Endodermal cell (in vitro differentiated cells): ENCODE results near the gene SLC66A2. TPM values are rescaled to one million over a fixed set of nuclear protein-coding genes. Genes with fewer than 3 reads are reported as not detected.

Experiments used
- DNase-seq: peaks from one replicate; pipeline ENCODE4 v3.0.0-alpha.2; 2017
- H3K27ac ChIP-seq: 2 replicates; pipeline ENCODE4 v1.5.1; 2013; ENCODE audit warnings: mild to moderate bottlenecking, low read depth, low read length, moderate library complexity
- H3K27me3 ChIP-seq: 2 replicates; pipeline ENCODE4 v1.6.1; 2013; ENCODE audit warnings: mild to moderate bottlenecking, low read length, moderate library complexity; ENCODE audit not compliant: insufficient read depth, control insufficient read depth, poor library complexity, severe bottlenecking
- H3K36me3 ChIP-seq: 2 replicates; pipeline ENCODE4 v1.7.0; 2013; ENCODE audit warnings: mild to moderate bottlenecking, low read length, moderate library complexity; ENCODE audit not compliant: control insufficient read depth, insufficient read depth
- H3K4me1 ChIP-seq: one replicate; pipeline ENCODE4 v1.7.0; 2013; ENCODE audit warnings: low read length; ENCODE audit not compliant: control insufficient read depth, insufficient read depth
- H3K4me3 ChIP-seq: 2 replicates; pipeline ENCODE4 v1.5.1; 2013; ENCODE audit warnings: mild to moderate bottlenecking, low read length, moderate library complexity
- H3K9ac ChIP-seq: 2 replicates; pipeline ENCODE4 v1.6.1; 2013; ENCODE audit warnings: mild to moderate bottlenecking, low read length, moderate library complexity; ENCODE audit not compliant: poor library complexity, severe bottlenecking; ENCODE audit errors: extremely low read depth
- H3K9me3 ChIP-seq: 2 replicates; pipeline ENCODE4 v1.6.1; 2013; ENCODE audit warnings: mild to moderate bottlenecking, low read length, moderate library complexity; ENCODE audit not compliant: control insufficient read depth
- H3K27ac Mint-ChIP-seq: 2 replicates; pipeline ENCODE4 v1.8.0; 2020; ENCODE audit warnings: mixed read lengths
- H3K27me3 Mint-ChIP-seq: 2 replicates; pipeline ENCODE4 v1.8.0; 2021; ENCODE audit warnings: mild to moderate bottlenecking, mixed read lengths; ENCODE audit not compliant: insufficient read depth
- H3K36me3 Mint-ChIP-seq: 2 replicates; pipeline ENCODE4 v1.8.0; 2020; ENCODE audit warnings: low read depth, mixed read lengths
- H3K4me1 Mint-ChIP-seq: 2 replicates; pipeline ENCODE4 v1.8.0; 2020; ENCODE audit warnings: mixed read lengths
- H3K4me3 Mint-ChIP-seq: 2 replicates; pipeline ENCODE4 v1.8.0; 2020; ENCODE audit warnings: mild to moderate bottlenecking, moderate library complexity, mixed read lengths
- H3K9me3 Mint-ChIP-seq: 2 replicates; pipeline ENCODE4 v1.8.0; 2020; ENCODE audit warnings: mild to moderate bottlenecking, mixed read lengths
- CTCF ChIP-seq: fragments of 200-600 bp; sonication (generic); conservative IDR thresholded peaks from 2 replicates; pipeline ENCODE4 v1.5.0; 2021; ENCODE audit warnings: antibody characterized with exemption, mild to moderate bottlenecking
- WGBS, 2 experiments: methylation state at CpG; one replicate each; pipeline versions ENCODE4 v1.1.5 to v1.1.7; 2013; ENCODE audit warnings: missing lambda C conversion rate in 2 of 2, mixed read lengths in 1 of 2; ENCODE audit not compliant: insufficient coverage in 1 of 2, insufficient read length in 1 of 2; 5-methylcytosine and 5-hydroxymethylcytosine counted together
- total RNA-seq, 2 donors: library from RNA; stranded (reverse); fragmentation: NEBNext Ultra II Directional in 1 of 2; extraction: Animal tissue kit (Norgen Biotek cat#: 25700) in 1 of 2; gene quantifications; 2 replicates in 1 of 2; 3 replicates in 1 of 2; pipeline ENCODE4 v1.2.1, GENCODE V29; 2021

The SLC66A2 gene
- total RNA-seq, 2 donors from 2014 or later: 30.3 to 32.4 TPM

DNA sequence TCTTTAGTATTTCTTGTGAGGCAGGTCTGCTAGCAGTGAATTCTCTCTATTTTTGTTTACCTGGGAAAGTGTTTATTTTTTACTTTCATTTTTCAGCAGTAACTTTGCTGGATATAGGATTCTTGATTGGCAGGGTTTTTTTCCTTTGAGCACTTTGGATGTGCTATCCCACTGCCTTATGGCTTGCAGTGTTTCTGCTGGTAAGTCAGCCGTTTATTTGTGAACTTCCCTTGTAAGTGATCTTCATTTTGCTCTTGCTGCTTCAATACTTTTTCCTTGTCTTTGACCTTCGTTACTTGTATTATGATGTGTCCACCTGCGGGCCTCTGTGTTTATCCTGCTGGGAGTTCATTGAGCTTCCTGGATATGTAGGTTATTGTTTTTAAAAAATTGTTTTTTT, 54.7 kb downstream of the SLC66A2 start:
- no peak overlapping the region for H3K27ac ChIP-seq
- no peaks in the 10 kb centered on the region for H3K36me3 ChIP-seq
- H3K27me3 ChIP-seq: no peaks in the 10 kb centered on the region
- Mint-ChIP-seq H3K27ac (no peak overlapping the region), H3K27me3 (peaks cover 13% of the 10 kb centered on the region), H3K4me1 (no peaks in the 10 kb centered on the region), H3K36me3 (peaks cover 9% of the 10 kb centered on the region), H3K9me3 (peaks cover 71% of the 10 kb centered on the region), H3K4me3 (no peak overlapping the region)
- H3K4me3 ChIP-seq: no peak overlapping the region
- no peaks in the 10 kb centered on the region for H3K4me1 ChIP-seq
- DNase-seq: no peak
- no peak for TF ChIP-seq CTCF
- H3K9ac ChIP-seq: no peak overlapping the region
- WGBS, 2 experiments: 93 to 95% methylated on average over 2 to 3 of the region's 3 CpGs
- peaks cover 69% of the 10 kb centered on the region for H3K9me3 ChIP-seq

- Mint-ChIP-seq H3K27me3 (peaks cover 13% of the 10 kb centered on the region), H3K9me3 (peaks cover 68% of the 10 kb centered on the region), H3K36me3 (no peaks in the 10 kb centered on the region), H3K4me3 (no peak overlapping the region), H3K4me1 (no peaks in the 10 kb centered on the region), H3K27ac (no peak overlapping the region)
- peaks cover 71% of the 10 kb centered on the region for H3K9me3 ChIP-seq
- no peak for TF ChIP-seq CTCF
- H3K27ac ChIP-seq: no peak overlapping the region
- no peak overlapping the region for H3K4me3 ChIP-seq
- no peak for DNase-seq
- no peak overlapping the region for H3K9ac ChIP-seq
- H3K36me3 ChIP-seq: no peaks in the 10 kb centered on the region
- WGBS, 2 experiments: 85 to 90% methylated on average over 5 of the region's 5 CpGs
- no peaks in the 10 kb centered on the region for H3K27me3 ChIP-seq
- H3K4me1 ChIP-seq: no peaks in the 10 kb centered on the region
Measured at GRCh38 chr18:79890674-79891073, 60.8 kb downstream of the SLC66A2 start.

GRCh38 chr18:79889569-79889968, 61.9 kb downstream of the SLC66A2 start:
- no peak overlapping the region for H3K27ac ChIP-seq
- H3K27ac Mint-ChIP-seq: no peak overlapping the region
- H3K9me3 Mint-ChIP-seq: peaks cover 57% of the 10 kb centered on the region
- H3K4me3 ChIP-seq: no peak overlapping the region
- H3K27me3 Mint-ChIP-seq: peaks cover 12% of the 10 kb centered on the region
- DNase-seq: no peak
- no peak overlapping the region for H3K4me3 Mint-ChIP-seq
- TF ChIP-seq CTCF: no peak
- no peaks in the 10 kb centered on the region for H3K36me3 Mint-ChIP-seq
- 89 to 90% methylated on average over 14 of the region's 14 CpGs for WGBS, 2 experiments
- H3K36me3 ChIP-seq: no peaks in the 10 kb centered on the region
- no peaks in the 10 kb centered on the region for H3K4me1 Mint-ChIP-seq
- H3K27me3 ChIP-seq: no peaks in the 10 kb centered on the region
- peaks cover 60% of the 10 kb centered on the region for H3K9me3 ChIP-seq
- no peaks in the 10 kb centered on the region for H3K4me1 ChIP-seq
- H3K9ac ChIP-seq: no peak overlapping the region
